Stimulated activated naive CD8-positive, alpha-beta T cell treated with anti-CD3 and anti-CD28 coated beads, Interleukin-15, amount 100 ng/mL, for 72 hours (primary cell): ENCODE measurements around the gene PRKG2.

Experiments
- ATAC-seq: fragments of 150-1000 bp; cut with Tn5 transposase; 2 replicates; pipeline ENCODE4 v1.10.0; 2021; ENCODE audit warnings: mild to moderate bottlenecking, moderate library complexity
- DNase-seq, 2 donors: peaks; one replicate each; pipeline ENCODE4 v3.0.0; 2021 to 2022
- H3K27ac Mint-ChIP-seq, 2 donors: one replicate each; pipeline ENCODE4 v1.8.0; 2022; ENCODE audit warnings: mild to moderate bottlenecking in 2 of 2, mixed read lengths in 2 of 2, moderate library complexity in 2 of 2
- H3K27me3 Mint-ChIP-seq: one replicate; pipeline ENCODE4 v1.8.0; 2022; ENCODE audit warnings: mixed read lengths
- H3K4me1 Mint-ChIP-seq: one replicate; pipeline ENCODE4 v1.8.0; 2022; ENCODE audit warnings: mild to moderate bottlenecking, mixed read lengths
- H3K4me3 Mint-ChIP-seq, 2 donors: one replicate each; pipeline ENCODE4 v1.8.0; 2022; ENCODE audit warnings: mild to moderate bottlenecking in 2 of 2, mixed read lengths in 2 of 2, moderate library complexity in 1 of 2
- H3K9me3 Mint-ChIP-seq, 2 donors: one replicate each; pipeline ENCODE4 v1.8.0; 2022; ENCODE audit warnings: mixed read lengths in 2 of 2

The PRKG2 gene

GRCh38 chr4:81058621-81059020 lies 156.4 kb downstream of the PRKG2 start:
- Mint-ChIP-seq H3K27ac (no peak overlapping the region), H3K4me3 (no peak overlapping the region), H3K27me3 (no peaks in the 10 kb centered on the region), H3K9me3 (no peaks in the 10 kb centered on the region), H3K4me1 (no peaks in the 10 kb centered on the region)
- ATAC-seq (no peak), DNase-seq (no peak)

GRCh38 chr4:81052119-81053068 lies 162.6 kb downstream of the PRKG2 start:
- Mint-ChIP-seq H3K9me3 (no peaks in the 10 kb centered on the region), H3K4me3 (no peak overlapping the region), H3K27ac (no peak overlapping the region), H3K4me1 (no peaks in the 10 kb centered on the region), H3K27me3 (no peaks in the 10 kb centered on the region)
- DNase-seq (peak; percentile 28 to 33), ATAC-seq (peak; percentile 58)

- DNase-seq (no peak), ATAC-seq (no peak)
- H3K27me3 Mint-ChIP-seq: no peaks in the 10 kb centered on the region
- no peak overlapping the region for H3K27ac Mint-ChIP-seq
- H3K4me3 Mint-ChIP-seq: no peak overlapping the region
- H3K9me3 Mint-ChIP-seq: no peaks in the 10 kb centered on the region
- H3K4me1 Mint-ChIP-seq: no peaks in the 10 kb centered on the region
Measured at GRCh38 chr4:81049907-81050306, 165.1 kb downstream of the PRKG2 start.

- DNase-seq (no peak), ATAC-seq (no peak)
- H3K4me1 Mint-ChIP-seq: no peaks in the 10 kb centered on the region
- H3K9me3 Mint-ChIP-seq: no peaks in the 10 kb centered on the region
- H3K4me3 Mint-ChIP-seq: no peak overlapping the region
- no peaks in the 10 kb centered on the region for H3K27me3 Mint-ChIP-seq
- H3K27ac Mint-ChIP-seq: no peak overlapping the region
Measured at GRCh38 chr4:81049330-81049729, 165.7 kb downstream of the PRKG2 start.

- no peaks in the 10 kb centered on the region for H3K9me3 Mint-ChIP-seq
- H3K4me3 Mint-ChIP-seq: no peak overlapping the region
- H3K4me1 Mint-ChIP-seq: no peaks in the 10 kb centered on the region
- no peaks in the 10 kb centered on the region for H3K27me3 Mint-ChIP-seq
- DNase-seq: no peak
- no peak overlapping the region for H3K27ac Mint-ChIP-seq
- ATAC-seq: no peak
Measured at GRCh38 chr4:81042578-81043365, 172.2 kb downstream of the PRKG2 start.

DNA sequence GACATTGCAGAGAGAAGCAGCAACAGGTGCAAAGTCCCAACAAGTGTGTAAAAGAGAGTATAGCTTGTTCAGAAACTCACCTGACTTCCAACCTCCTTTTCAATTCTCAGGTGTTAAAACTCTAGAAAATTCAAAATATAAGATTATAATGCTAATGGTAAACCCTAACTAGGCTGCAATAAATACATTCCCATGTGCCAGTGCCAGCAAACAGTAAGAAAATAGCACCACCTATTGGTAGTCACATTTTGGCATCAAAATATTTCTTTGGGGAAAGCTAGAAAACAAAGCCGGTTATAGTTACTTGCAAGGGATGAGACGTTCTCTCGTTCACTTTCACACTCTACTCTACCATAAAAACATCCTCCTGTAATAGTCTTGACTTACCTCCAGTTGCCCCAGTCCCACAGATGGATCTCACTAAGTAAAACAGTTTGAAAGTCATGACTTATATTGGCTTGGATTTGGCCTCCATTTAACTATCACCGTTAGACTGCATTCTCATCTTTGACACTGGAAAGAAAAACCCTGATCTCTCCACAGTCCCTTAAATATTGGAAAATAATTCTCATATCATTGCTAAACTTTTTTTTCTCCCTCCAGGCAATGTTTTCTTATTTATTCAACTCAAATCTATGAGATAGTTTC lies 174.9 kb downstream of the PRKG2 start:
- no peak overlapping the region for H3K27ac Mint-ChIP-seq
- ATAC-seq (no peak), DNase-seq (no peak)

GRCh38 chr4:81039351-81039972 lies 175.6 kb downstream of the PRKG2 start:
- DNase-seq (no peak), ATAC-seq (no peak)
- Mint-ChIP-seq H3K9me3 (no peaks in the 10 kb centered on the region), H3K27me3 (no peaks in the 10 kb centered on the region), H3K27ac (no peak overlapping the region), H3K4me3 (no peak overlapping the region), H3K4me1 (no peaks in the 10 kb centered on the region)

More for the DNA sequence above, 174.9 kb downstream of the PRKG2 start:
- Mint-ChIP-seq H3K4me3 (no peak overlapping the region), H3K9me3 (no peaks in the 10 kb centered on the region), H3K4me1 (no peaks in the 10 kb centered on the region), H3K27me3 (no peaks in the 10 kb centered on the region)

DNA sequence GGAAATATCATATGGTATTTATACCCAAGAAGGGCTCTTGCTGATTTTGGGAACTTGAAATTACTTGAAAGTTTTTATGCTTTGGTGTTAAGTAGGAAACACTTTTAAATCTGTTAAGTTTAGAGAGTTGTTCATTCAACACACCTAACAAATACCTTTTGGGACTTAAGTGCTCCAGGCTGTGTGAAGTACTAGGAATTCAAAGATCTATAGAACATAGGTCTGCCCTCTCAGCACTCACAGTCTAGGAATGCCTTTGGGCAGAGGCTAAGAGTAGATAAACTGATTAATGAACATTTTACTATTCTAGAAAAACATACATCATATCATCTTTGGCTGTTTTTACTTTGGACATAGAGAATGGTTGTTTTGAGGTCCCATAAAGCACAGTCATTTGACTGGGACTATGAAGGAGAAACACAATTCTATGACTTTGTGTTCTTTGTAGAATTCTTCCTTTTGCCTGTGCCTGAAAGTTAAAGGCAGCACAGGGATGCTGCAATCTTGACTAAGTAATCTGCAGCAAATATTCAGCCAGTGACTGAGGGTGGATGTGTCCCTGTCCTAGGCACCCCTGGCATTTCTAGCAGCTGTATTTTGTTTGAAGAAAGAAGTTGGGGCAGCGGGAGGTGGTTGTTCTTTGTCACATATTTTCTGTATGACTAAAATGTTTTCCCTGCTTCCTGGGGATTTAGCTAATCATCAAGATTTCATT lies 176.2 kb downstream of the PRKG2 start:
- H3K27me3 Mint-ChIP-seq: peaks cover 3% of the 10 kb centered on the region
- no peaks in the 10 kb centered on the region for H3K4me1 Mint-ChIP-seq
- no peaks in the 10 kb centered on the region for H3K9me3 Mint-ChIP-seq
- H3K4me3 Mint-ChIP-seq: no peak overlapping the region
- H3K27ac Mint-ChIP-seq: no peak overlapping the region
- DNase-seq (no peak), ATAC-seq (no peak)
